ENCODE measurements around the gene KRTAP5-10.
"Not testable (repeated sequence)": the region's sequence is repeated elsewhere in the genome, so short reads cannot be mapped to it uniquely, and the experiment has no call there.

KRTAP5-10 gene

GRCh38 chr11:71537977-71538665 lies 27.2 kb upstream of the KRTAP5-10 start, which contains the start of gene KRTAP5-8:
Gene KRTAP5-8, plus strand, starts transcription at chr11:71538025. Its CDS starts 31 bp downstream, at chr11:71538056.
- not testable (repeated sequence) for H3K27ac Mint-ChIP-seq; H3K27me3 Mint-ChIP-seq; H3K36me3 Mint-ChIP-seq; H3K9me3 Mint-ChIP-seq (ENCODE audit: low read depth); H3K4me1 Mint-ChIP-seq (ENCODE audit: low read depth); H3K4me3 Mint-ChIP-seq

DNA sequence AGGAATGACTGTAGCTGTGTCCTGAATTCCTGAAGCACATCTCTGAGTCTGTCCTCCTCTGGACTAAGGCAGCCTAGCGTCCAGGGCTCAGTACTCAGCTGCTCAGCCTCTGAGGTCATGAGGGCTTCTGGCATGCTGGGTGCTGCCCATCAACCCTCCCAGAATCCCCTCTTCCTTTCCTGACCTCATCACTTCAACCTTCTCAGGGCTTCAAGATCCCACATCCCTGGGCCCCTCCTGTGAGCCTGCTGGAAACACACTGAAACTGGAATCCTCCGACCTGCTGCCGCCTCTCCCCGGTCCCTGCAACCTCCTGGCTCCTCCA lies 26.7 kb upstream of the KRTAP5-10 start:
- Mint-ChIP-seq H3K27ac (no peak overlapping the region), H3K27me3 (peaks cover 6% of the 10 kb centered on the region), H3K4me3 (no peak overlapping the region), H3K9me3 (ENCODE audit: low read depth) (peaks cover 8% of the 10 kb centered on the region), H3K36me3 (peaks cover 3% of the 10 kb centered on the region), H3K4me1 (ENCODE audit: low read depth) (peaks cover 7% of the 10 kb centered on the region)

DNA sequence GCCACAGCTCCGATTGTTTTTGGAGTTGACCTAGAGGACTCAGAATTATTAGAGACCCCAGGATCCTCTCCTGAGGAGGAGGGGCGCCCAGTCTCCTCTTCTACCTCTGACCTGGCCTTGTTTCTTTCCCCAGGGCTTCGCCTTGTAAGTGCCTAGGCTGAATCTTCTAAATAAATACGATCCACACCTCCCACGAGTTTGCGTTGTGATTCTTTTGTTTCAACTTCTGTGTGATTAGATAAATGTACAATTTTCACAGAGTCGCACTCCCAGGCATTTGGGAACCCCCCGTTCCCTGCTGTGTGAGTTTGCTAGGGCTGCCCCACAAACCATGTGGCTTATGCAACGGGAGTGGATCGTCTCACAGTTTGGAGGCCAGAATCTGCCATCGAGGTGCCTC lies 26.3 kb upstream of the KRTAP5-10 start:
- Mint-ChIP-seq H3K27ac (no peak overlapping the region), H3K4me1 (ENCODE audit: low read depth) (peaks cover 11% of the 10 kb centered on the region), H3K4me3 (no peak overlapping the region), H3K9me3 (ENCODE audit: low read depth) (peaks cover 8% of the 10 kb centered on the region), H3K36me3 (peaks cover 3% of the 10 kb centered on the region), H3K27me3 (peaks cover 6% of the 10 kb centered on the region)

GRCh38 chr11:71539971-71540370 lies 25.4 kb upstream of the KRTAP5-10 start:
- H3K27me3 Mint-ChIP-seq; H3K4me3 Mint-ChIP-seq; H3K27ac Mint-ChIP-seq; H3K9me3 Mint-ChIP-seq (ENCODE audit: low read depth); H3K36me3 Mint-ChIP-seq: not testable (repeated sequence)
- H3K4me1 Mint-ChIP-seq (ENCODE audit: low read depth): peaks cover 18% of the 10 kb centered on the region

GRCh38 chr11:71540521-71541304 lies 24.6 kb upstream of the KRTAP5-10 start:
- H3K36me3 Mint-ChIP-seq; H3K9me3 Mint-ChIP-seq (ENCODE audit: low read depth); H3K27me3 Mint-ChIP-seq; H3K27ac Mint-ChIP-seq; H3K4me3 Mint-ChIP-seq: not testable (repeated sequence)
- peaks cover 21% of the 10 kb centered on the region for H3K4me1 Mint-ChIP-seq (ENCODE audit: low read depth)

DNA sequence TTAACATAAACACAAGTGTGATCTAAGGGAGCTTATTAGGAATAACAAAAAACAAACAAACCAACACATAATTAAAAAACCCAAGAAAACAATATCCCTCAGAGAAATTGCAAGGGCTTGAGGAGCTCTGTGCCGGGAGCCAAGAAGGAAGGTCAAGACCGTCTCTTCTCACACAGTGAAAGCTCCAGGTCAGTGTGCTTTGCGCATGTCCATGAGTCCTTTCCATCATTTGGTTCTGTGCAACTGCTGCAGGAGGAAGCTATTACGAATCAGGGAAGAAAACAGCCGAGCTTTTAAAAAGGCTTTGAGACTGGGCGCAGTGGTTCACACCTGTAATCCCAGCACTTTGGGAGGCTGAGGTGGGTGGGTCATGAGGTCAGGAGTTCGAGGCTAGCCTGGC lies 23.0 kb upstream of the KRTAP5-10 start:
- Mint-ChIP-seq H3K4me3 (no peak overlapping the region), H3K4me1 (ENCODE audit: low read depth) (peaks cover 21% of the 10 kb centered on the region), H3K27ac (no peak overlapping the region), H3K36me3 (peaks cover 3% of the 10 kb centered on the region), H3K27me3 (no peaks in the 10 kb centered on the region), H3K9me3 (ENCODE audit: low read depth) (peaks cover 8% of the 10 kb centered on the region)

DNA sequence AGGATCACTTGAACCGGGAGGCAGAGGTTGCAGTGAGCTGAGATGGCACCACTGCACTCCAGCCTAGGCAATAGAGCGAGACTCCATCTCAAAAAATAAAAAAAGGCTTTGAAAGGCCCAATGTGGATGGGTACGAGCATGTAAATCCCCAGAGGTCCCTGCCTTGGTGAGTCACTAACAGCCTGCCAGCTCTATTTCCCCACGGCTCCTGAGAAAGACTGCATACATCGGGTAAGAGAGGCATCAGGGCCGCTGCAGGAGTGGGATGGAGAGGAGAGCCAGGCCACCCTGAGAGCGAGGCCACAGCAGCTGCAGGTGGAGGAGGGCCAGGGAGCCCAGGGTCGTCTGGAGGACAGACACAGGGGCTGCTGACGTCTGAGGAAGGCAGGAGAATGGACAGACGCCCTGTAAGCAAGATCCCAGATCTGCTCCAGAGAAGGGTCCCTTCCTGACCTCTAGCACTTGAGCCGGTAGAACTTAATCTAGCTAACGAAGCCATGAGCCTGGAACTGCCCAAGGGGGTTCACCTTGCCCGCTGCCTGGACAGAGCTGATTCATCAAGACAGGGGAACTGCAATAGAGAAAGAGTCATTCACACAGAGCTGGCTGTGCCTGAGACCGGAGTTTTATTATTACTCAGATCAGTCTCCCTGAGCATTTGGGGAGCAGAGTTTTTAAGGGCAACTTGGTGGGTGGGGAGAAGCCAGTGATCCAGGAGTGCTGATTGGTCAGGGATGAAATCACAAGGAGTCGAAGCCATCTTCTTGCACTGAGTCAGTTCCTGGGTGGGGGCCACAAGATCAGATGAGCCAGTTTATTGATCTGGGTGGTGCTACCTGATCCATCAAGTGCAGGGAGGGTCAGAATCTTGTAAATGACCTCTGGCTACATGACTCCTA lies 22.2 kb upstream of the KRTAP5-10 start:
- Mint-ChIP-seq H3K36me3 (peaks cover 3% of the 10 kb centered on the region), H3K4me3 (no peak overlapping the region), H3K4me1 (ENCODE audit: low read depth) (peaks cover 21% of the 10 kb centered on the region), H3K9me3 (ENCODE audit: low read depth) (peaks cover 8% of the 10 kb centered on the region), H3K27me3 (peaks cover 3% of the 10 kb centered on the region), H3K27ac (no peak overlapping the region)

GRCh38 chr11:71543866-71544265 lies 21.5 kb upstream of the KRTAP5-10 start:
- H3K27ac Mint-ChIP-seq: no peak overlapping the region
- H3K4me1 Mint-ChIP-seq (ENCODE audit: low read depth): peaks cover 21% of the 10 kb centered on the region
- peaks cover 3% of the 10 kb centered on the region for H3K36me3 Mint-ChIP-seq
- H3K9me3 Mint-ChIP-seq (ENCODE audit: low read depth): peaks cover 8% of the 10 kb centered on the region
- peaks cover 5% of the 10 kb centered on the region for H3K27me3 Mint-ChIP-seq
- H3K4me3 Mint-ChIP-seq: no peak overlapping the region

GRCh38 chr11:71544525-71545214 lies 20.7 kb upstream of the KRTAP5-10 start:
- peaks cover 3% of the 10 kb centered on the region for H3K36me3 Mint-ChIP-seq
- peaks cover 8% of the 10 kb centered on the region for H3K9me3 Mint-ChIP-seq (ENCODE audit: low read depth)
- no peak overlapping the region for H3K27ac Mint-ChIP-seq
- H3K4me1 Mint-ChIP-seq (ENCODE audit: low read depth): peaks cover 21% of the 10 kb centered on the region
- no peak overlapping the region for H3K4me3 Mint-ChIP-seq
- peaks cover 9% of the 10 kb centered on the region for H3K27me3 Mint-ChIP-seq

- Mint-ChIP-seq H3K27me3 (peaks cover 11% of the 10 kb centered on the region), H3K4me3 (no peak overlapping the region), H3K27ac (no peak overlapping the region), H3K4me1 (ENCODE audit: low read depth) (peaks cover 21% of the 10 kb centered on the region), H3K36me3 (peaks cover 3% of the 10 kb centered on the region), H3K9me3 (ENCODE audit: low read depth) (peaks cover 8% of the 10 kb centered on the region)
Observed at GRCh38 chr11:71545405-71545966, 19.9 kb upstream of the KRTAP5-10 start.

GRCh38 chr11:71548120-71548519 lies 17.2 kb upstream of the KRTAP5-10 start, which contains the start of gene KRTAP5-9:
Gene KRTAP5-9, plus strand, starts transcription at chr11:71548420. Its CDS starts 238 bp downstream, at chr11:71548658.
- Mint-ChIP-seq H3K36me3 (no peaks in the 10 kb centered on the region), H3K27ac (no peak within 1 kb of the TSS), H3K27me3 (peaks cover 11% of the 10 kb centered on the region), H3K4me3 (no peak within 1 kb of the TSS), H3K4me1 (ENCODE audit: low read depth) (peaks cover 19% of the 10 kb centered on the region), H3K9me3 (ENCODE audit: low read depth) (no peaks in the 10 kb centered on the region)

DNA sequence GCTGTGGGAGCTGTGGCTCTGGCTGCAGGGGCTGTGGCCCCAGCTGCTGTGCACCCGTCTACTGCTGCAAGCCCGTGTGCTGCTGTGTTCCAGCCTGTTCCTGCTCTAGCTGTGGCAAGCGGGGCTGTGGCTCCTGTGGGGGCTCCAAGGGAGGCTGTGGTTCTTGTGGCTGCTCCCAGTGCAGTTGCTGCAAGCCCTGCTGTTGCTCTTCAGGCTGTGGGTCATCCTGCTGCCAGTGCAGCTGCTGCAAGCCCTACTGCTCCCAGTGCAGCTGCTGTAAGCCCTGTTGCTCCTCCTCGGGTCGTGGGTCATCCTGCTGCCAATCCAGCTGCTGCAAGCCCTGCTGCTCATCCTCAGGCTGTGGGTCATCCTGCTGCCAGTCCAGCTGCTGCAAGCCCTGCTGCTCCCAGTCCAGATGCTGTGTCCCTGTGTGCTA lies 16.6 kb upstream of the KRTAP5-10 start:
- Mint-ChIP-seq H3K4me1 (ENCODE audit: low read depth) (peaks cover 13% of the 10 kb centered on the region), H3K36me3 (no peaks in the 10 kb centered on the region), H3K27ac (no peak overlapping the region), H3K4me3 (no peak overlapping the region), H3K27me3 (peaks cover 11% of the 10 kb centered on the region), H3K9me3 (ENCODE audit: low read depth) (no peaks in the 10 kb centered on the region)

DNA sequence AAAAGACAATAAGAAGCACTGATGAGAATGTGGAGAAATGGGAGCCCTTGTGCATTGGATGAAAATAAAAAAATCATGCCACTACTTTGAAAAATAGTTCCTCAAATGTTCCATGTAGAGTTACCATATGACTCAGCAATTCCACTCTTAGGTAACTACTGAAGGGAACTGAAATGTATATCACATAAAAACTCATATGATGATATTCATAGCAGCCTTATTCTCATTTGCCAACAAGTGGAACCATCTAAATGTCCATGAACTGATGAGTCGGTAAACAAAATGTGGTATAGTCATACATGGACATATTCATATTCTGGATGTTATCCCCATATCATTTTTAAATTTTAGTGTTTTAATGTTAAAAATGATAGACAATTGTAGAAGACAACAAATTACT lies 13.7 kb upstream of the KRTAP5-10 start:
- H3K9me3 Mint-ChIP-seq (ENCODE audit: low read depth): no peaks in the 10 kb centered on the region
- no peak overlapping the region for H3K4me3 Mint-ChIP-seq
- H3K4me1 Mint-ChIP-seq (ENCODE audit: low read depth): no peaks in the 10 kb centered on the region
- H3K27ac Mint-ChIP-seq: no peak overlapping the region
- peaks cover 14% of the 10 kb centered on the region for H3K27me3 Mint-ChIP-seq
- H3K36me3 Mint-ChIP-seq: no peaks in the 10 kb centered on the region

- Mint-ChIP-seq H3K4me1 (ENCODE audit: low read depth) (no peaks in the 10 kb centered on the region), H3K27ac (no peak overlapping the region), H3K4me3 (no peak overlapping the region), H3K27me3 (peaks cover 6% of the 10 kb centered on the region), H3K9me3 (ENCODE audit: low read depth) (no peaks in the 10 kb centered on the region), H3K36me3 (no peaks in the 10 kb centered on the region)
Observed at GRCh38 chr11:71554996-71555395, 10.4 kb upstream of the KRTAP5-10 start.

Data from activated naive CD8-positive, alpha-beta T cell (primary cell).